GM18520 (cell line): ENCODE data around the gene COG4.

Experiments used
- ATAC-seq: cut with Tn5 transposase; IDR thresholded peaks from one replicate; pipeline ENCODE4 v1.9.1; 2021; ENCODE audit not compliant: unreplicated experiment

COG4 gene

GRCh38 chr16:70480127-70481105 is 42.9 kb downstream of the COG4 start:
- no peak for ATAC-seq

- ATAC-seq: no peak
Observed at GRCh38 chr16:70478912-70479341, 44.4 kb downstream of the COG4 start.

GRCh38 chr16:70478169-70478568 is 45.2 kb downstream of the COG4 start:
- no peak for ATAC-seq

- peak; percentile 81 for ATAC-seq
Observed at GRCh38 chr16:70476272-70477020, 46.9 kb downstream of the COG4 start.

GRCh38 chr16:70475054-70475871 is 48.1 kb downstream of the COG4 start:
- no peak for ATAC-seq

GRCh38 chr16:70474320-70475053 is 48.9 kb downstream of the COG4 start:
- ATAC-seq: no peak

GRCh38 chr16:70473446-70474319 is 49.7 kb downstream of the COG4 start:
- ATAC-seq: no peak

- no peak for ATAC-seq
Observed at GRCh38 chr16:70472786-70473433, 50.4 kb downstream of the COG4 start.

GRCh38 chr16:70470927-70471341 is 52.4 kb downstream of the COG4 start:
- ATAC-seq: no peak

GRCh38 chr16:70470141-70470926 is 53.0 kb downstream of the COG4 start:
- ATAC-seq: no peak

GRCh38 chr16:70468776-70469525 is 54.4 kb downstream of the COG4 start:
- ATAC-seq: no peak

- no peak for ATAC-seq
Observed at GRCh38 chr16:70467608-70468007, 55.7 kb downstream of the COG4 start.

- no peak for ATAC-seq
Observed at GRCh38 chr16:70467113-70467512, 56.2 kb downstream of the COG4 start.

- no peak for ATAC-seq
Observed at GRCh38 chr16:70466805-70467076, 56.6 kb downstream of the COG4 start.

GRCh38 chr16:70465999-70466804 is 57.2 kb downstream of the COG4 start:
- no peak for ATAC-seq

GRCh38 chr16:70463235-70463634 is 60.1 kb downstream of the COG4 start:
- no peak for ATAC-seq

- no peak for ATAC-seq
Observed at GRCh38 chr16:70460737-70461261, 62.6 kb downstream of the COG4 start.
